H1 (cell line): ENCODE measurements around the gene LRRC9. TPM values are rescaled to one million over a fixed set of nuclear protein-coding genes. Genes with fewer than 3 reads are reported as not detected.

Experiments used
- CTCF ChIA-PET: fragments of 300-600 bp; sonication (Branson Sonifier 250); formaldehyde crosslinking; loops from one replicate; lab custom pipeline; 2021; ENCODE audit not compliant: partially characterized antibody; lab: Charles Lee
- POLR2A ChIA-PET: fragments of 300-600 bp; sonication (Branson Sonifier 250); formaldehyde crosslinking; loops from one replicate; lab custom pipeline; 2021; ENCODE audit warnings: inconsistent platforms; ENCODE audit not compliant: partially characterized antibody; lab: Charles Lee
- DNase-seq, 2 experiments: peaks; one replicate each; pipeline versions ENCODE4 v3.0.0 to v3.0.0-alpha.2; 2010 to 2022; ENCODE audit warnings: low spot score in 2 of 2, low read depth in 1 of 2, mixed read lengths in 1 of 2
- FAIRE-seq: peaks from 2 replicates; lab custom pipeline; 2011; peaks lifted over from hg19 to GRCh38; lab: Jason Lieb, UNC
- H2AFZ ChIP-seq: 2 replicates; pipeline ENCODE4 v1.8.1; 2012; ENCODE audit warnings: low read length, inconsistent platforms
- H2AK5ac ChIP-seq: 2 replicates; pipeline ENCODE4 v1.6.1; 2013; ENCODE audit warnings: low read depth, low read length
- H2BK120ac ChIP-seq: replicated peaks from 2 replicates; pipeline ENCODE3; 2013; ENCODE audit warnings: low read depth, low read length, inconsistent platforms
- H2BK12ac ChIP-seq: 2 replicates; pipeline ENCODE4 v1.6.1; 2013; ENCODE audit warnings: low read depth, low read length
- H2BK15ac ChIP-seq: 2 replicates; pipeline ENCODE4 v1.6.1; 2013; ENCODE audit warnings: low read length
- H2BK20ac ChIP-seq: 2 replicates; pipeline ENCODE4 v1.6.1; 2013; ENCODE audit warnings: low read length
- H2BK5ac ChIP-seq: 2 replicates; pipeline ENCODE4 v1.6.1; 2013; ENCODE audit warnings: low read depth, low read length
- H3K14ac ChIP-seq: 2 replicates; pipeline ENCODE4 v1.6.1; 2013; ENCODE audit warnings: inconsistent platforms; ENCODE audit not compliant: insufficient read length
- H3K18ac ChIP-seq: 2 replicates; pipeline ENCODE4 v1.6.1; 2013; ENCODE audit warnings: low read length; ENCODE audit errors: extremely low read depth
- H3K23ac ChIP-seq: 2 replicates; pipeline ENCODE4 v1.6.1; 2013; ENCODE audit warnings: inconsistent platforms; ENCODE audit not compliant: insufficient read length
- H3K23me2 ChIP-seq: 2 replicates; pipeline ENCODE4 v1.6.1; 2013; ENCODE audit warnings: low read depth, low read length
- H3K27ac ChIP-seq: 2 replicates; pipeline ENCODE4 v1.6.1; 2011; ENCODE audit warnings: low read depth, low read length, inconsistent platforms
- H3K27me3 ChIP-seq, 4 experiments: replicated peaks in 1 of 4; 1 replicate in 1 of 4; 2 replicates in 3 of 4; pipeline versions ENCODE4 v1.6.1 to v1.8.1; 2011 to 2013; ENCODE audit warnings: low read length in 3 of 4, mild to moderate bottlenecking in 3 of 4, inconsistent platforms in 2 of 4, mixed read lengths in 2 of 4, moderate library complexity in 1 of 4; ENCODE audit not compliant: control insufficient read depth in 3 of 4, insufficient read depth in 3 of 4; ENCODE audit errors: extremely low read depth in 1 of 4
- H3K36me3 ChIP-seq, 4 experiments: 2 replicates each; pipeline versions ENCODE4 v1.6.1 to v1.8.1; 2011 to 2013; ENCODE audit warnings: mild to moderate bottlenecking in 4 of 4, low read length in 3 of 4, moderate library complexity in 2 of 4, control low read depth in 1 of 4, inconsistent platforms in 1 of 4; ENCODE audit not compliant: insufficient read depth in 4 of 4, control insufficient read depth in 2 of 4
- H3K4ac ChIP-seq: replicated peaks from 2 replicates; pipeline ENCODE3; 2013; ENCODE audit warnings: low read length, low read depth, mixed read lengths, inconsistent platforms; ENCODE audit not compliant: insufficient read length
- H3K4me1 ChIP-seq, 4 experiments: replicated peaks in 1 of 4; 1 replicate in 1 of 4; 2 replicates in 3 of 4; pipeline versions ENCODE4 v1.6.1 to v1.8.1; 2011 to 2013; ENCODE audit warnings: low read length in 3 of 4, inconsistent platforms in 2 of 4, mixed read lengths in 1 of 4; ENCODE audit not compliant: insufficient read depth in 4 of 4, control insufficient read depth in 3 of 4
- H3K4me2 ChIP-seq, 2 experiments: 2 replicates each; pipeline versions ENCODE4 v1.6.1 to v1.8.1; 2011 to 2013; ENCODE audit warnings: low read depth in 2 of 2, low read length in 2 of 2, control low read depth in 1 of 2, inconsistent platforms in 1 of 2, mild to moderate bottlenecking in 1 of 2; ENCODE audit not compliant: insufficient read depth in 1 of 2
- H3K4me3 ChIP-seq, 4 experiments: fragments of 200-600, 300-600 bp in 1 of 4; sonication (generic), shearing (Covaris generic), sonication (Bioruptor Twin) in 1 of 4; 2 replicates each; pipeline versions ENCODE4 v1.5.1 to v1.8.1; 2011 to 2016; ENCODE audit warnings: low read length in 4 of 4, low read depth in 3 of 4, control low read depth in 2 of 4, inconsistent platforms in 2 of 4, mild to moderate bottlenecking in 2 of 4, mixed read lengths in 1 of 4, moderate library complexity in 1 of 4; ENCODE audit not compliant: insufficient read depth in 2 of 4; ENCODE audit errors: extremely low read depth in 1 of 4
- H3K56ac ChIP-seq: replicated peaks from 2 replicates; pipeline ENCODE3; 2013; ENCODE audit warnings: low read depth, mild to moderate bottlenecking, mixed read lengths, low read length, inconsistent platforms; ENCODE audit not compliant: insufficient read length
- H3K79me1 ChIP-seq: 2 replicates; pipeline ENCODE4 v1.6.1; 2013; ENCODE audit warnings: low read depth, low read length, control low read depth
- H3K79me2 ChIP-seq, 2 experiments: 2 replicates each; pipeline versions ENCODE4 v1.6.1 to v1.8.1; 2012 to 2013; ENCODE audit warnings: low read length in 2 of 2, mild to moderate bottlenecking in 2 of 2, inconsistent platforms in 1 of 2; ENCODE audit not compliant: insufficient read depth in 2 of 2, control insufficient read depth in 1 of 2
- H3K9ac ChIP-seq, 4 experiments: replicated peaks in 1 of 4; 1 replicate in 1 of 4; 2 replicates in 3 of 4; pipeline versions ENCODE4 v1.6.1 to v1.8.1; 2011 to 2013; ENCODE audit warnings: low read depth in 3 of 4, low read length in 3 of 4, control low read depth in 2 of 4, mild to moderate bottlenecking in 2 of 4, moderate library complexity in 2 of 4, inconsistent platforms in 1 of 4; ENCODE audit errors: extremely low read depth in 1 of 4
- H3K9me3 ChIP-seq, 2 experiments: 2 replicates each; pipeline versions ENCODE4 v1.6.1 to v1.8.1; 2012 to 2013; ENCODE audit warnings: mild to moderate bottlenecking in 2 of 2, moderate library complexity in 2 of 2, control low read depth in 1 of 2, inconsistent platforms in 1 of 2, low read depth in 1 of 2, low read length in 1 of 2, mixed read lengths in 1 of 2; ENCODE audit not compliant: insufficient read depth in 2 of 2
- H4K20me1 ChIP-seq, 2 experiments: replicated peaks in 1 of 2; 2 replicates each; pipeline versions ENCODE3 to v1.8.1; 2011 to 2013; ENCODE audit warnings: inconsistent platforms in 2 of 2, low read length in 2 of 2, mild to moderate bottlenecking in 1 of 2; ENCODE audit not compliant: insufficient read depth in 2 of 2, control insufficient read depth in 1 of 2
- H4K5ac ChIP-seq: 2 replicates; pipeline ENCODE4 v1.6.1; 2013; ENCODE audit warnings: low read length, low read depth, mixed read lengths, inconsistent platforms; ENCODE audit not compliant: insufficient read length
- H4K8ac ChIP-seq: 2 replicates; pipeline ENCODE4 v1.8.0; 2013; ENCODE audit warnings: mild to moderate bottlenecking, moderate library complexity, low read length, inconsistent platforms; ENCODE audit not compliant: insufficient read depth; ENCODE audit errors: extremely low read depth
- H4K91ac ChIP-seq: replicated peaks from 2 replicates; pipeline ENCODE3; 2013; ENCODE audit warnings: low read length, mixed read lengths, inconsistent platforms; ENCODE audit not compliant: insufficient read length
- CHD1 ChIP-seq: IDR thresholded peaks from 2 replicates; pipeline ENCODE4 v1.6.1; 2012; ENCODE audit warnings: low read depth, low read length, improper control_type of control experiment
- SP1 ChIP-seq: IDR thresholded peaks from 2 replicates; pipeline ENCODE4 v1.6.1; 2011; ENCODE audit warnings: low read depth, low read length
- TAF1 ChIP-seq: IDR thresholded peaks from 2 replicates; pipeline ENCODE4 v1.6.1; 2011; ENCODE audit warnings: mild to moderate bottlenecking, low read depth, low read length
- TAF7 ChIP-seq: optimal IDR thresholded peaks from 2 replicates; pipeline ENCODE3; 2011; ENCODE audit warnings: low read depth, mild to moderate bottlenecking, inconsistent platforms, low read length, moderate library complexity, borderline replicate concordance
- YY1 ChIP-seq: IDR thresholded peaks from 2 replicates; pipeline ENCODE4 v1.6.1; 2011; ENCODE audit warnings: low read depth, mild to moderate bottlenecking, low read length
- WGBS, 2 experiments: shearing (Covaris generic) in 1 of 2; methylation state at CpG; one replicate each; pipeline versions ENCODE4 v1.1.6 to v1.1.7; 2013 to 2015; ENCODE audit warnings: low lambda C conversion rate in 2 of 2, mixed read lengths in 2 of 2, inconsistent platforms in 1 of 2, low coverage in 1 of 2, missing lambda C conversion rate in 1 of 2; ENCODE audit not compliant: insufficient replicate concordance in 2 of 2, insufficient coverage in 1 of 2, insufficient read length in 1 of 2; ENCODE audit errors: extremely low coverage in 1 of 2, missing lambda C conversion rate in 1 of 2; 5-methylcytosine and 5-hydroxymethylcytosine counted together
- polyA plus RNA-seq, 7 experiments: library from polyadenylated mRNA; depleted of rRNA in 3 of 7; stranded (reverse) in 5 of 7; unstranded in 2 of 7; fragments of >200 nt in 5 of 7; fragments of 200-250 nt in 2 of 7; gene quantifications; 1 replicate in 5 of 7; 2 replicates in 1 of 7; 4 replicates in 1 of 7; pipeline versions ENCODE4 v1.2.1 to v1.2.3, GENCODE V29; 2011 to 2013; ENCODE audit warnings: missing spikeins in 2 of 7, mixed read lengths in 2 of 7
- total RNA-seq: library from RNA; stranded (reverse); fragmentation: NEBNext Ultra II Directional; extraction: Animal tissue kit (Norgen Biotek cat#: 25700); gene quantifications from 2 replicates; pipeline ENCODE4 v1.2.1, GENCODE V29; 2021

LRRC9 gene
- total and polyA plus RNA-seq, 2 of the 8 experiments (the other 6 are each of a cell fraction or from before 2014, with no cell fraction given) = 0.12 to 0.84 TPM

- Histone ChIP-seq H3K4ac (no peak overlapping the region), H3K56ac (no peak overlapping the region), H2BK15ac (no peak overlapping the region), H3K27me3 (no peaks in the 10 kb centered on the region), H3K23me2 (no peaks in the 10 kb centered on the region), H3K9ac (no peak overlapping the region), H3K23ac (no peak overlapping the region), H4K20me1 (peaks cover 3 to 7% of the 10 kb centered on the region in 2 experiments), H3K4me2 (no peak overlapping the region), H3K14ac (no peak overlapping the region), H4K5ac (no peak overlapping the region), H3K4me1 (no peaks in the 10 kb centered on the region), H2BK5ac (no peak overlapping the region), H3K27ac (no peak overlapping the region), H3K18ac (no peak overlapping the region), H3K9me3 (no peaks in the 10 kb centered on the region), H3K79me2 (peaks cover 0 to 62% of the 10 kb centered on the region in 2 experiments; a peak in 3 of 4 replicates), H2AK5ac (no peak overlapping the region), H4K91ac (no peak overlapping the region), H2AFZ (no peak overlapping the region), H2BK12ac (no peak overlapping the region), H3K36me3 (peaks cover 0 to 13% (median 0%) of the 10 kb centered on the region in 4 experiments; a peak in 3 of 8 replicates), H4K8ac (no peak overlapping the region), H2BK120ac (no peak overlapping the region), H3K79me1 (no peaks in the 10 kb centered on the region; the same call in 1 of the 2 replicates), H3K4me3 (no peak overlapping the region), H2BK20ac (no peak overlapping the region)
- TF ChIP-seq YY1 (no peak), CHD1 (no peak), TAF7 (no peak), TAF1 (no peak), SP1 (no peak)
- ChIA-PET POLR2A (no interaction called here), CTCF (interaction anchor here (1.4 kb wide), 1 partner anchor 12 kb away, joined by 3 read pairs; no protein-coding TSS in a partner anchor)
- DNase-seq = no peak
- FAIRE-seq = no peak
- WGBS, 2 experiments = 91% methylated on average over 4 of the region's 4 CpGs; no CpG with 5 or more reads in 1 of the 2 experiments
Measured at GRCh38 chr14:60107477-60107876, 187.5 kb downstream of the LRRC9 start.
